K562 (cell line): ENCODE measurements around the gene PPCDC. TPM values are rescaled to one million over a fixed set of nuclear protein-coding genes. Genes with fewer than 3 reads are reported as not detected.

ENCODE experiments used
- BCOR ChIP-seq: fragments of 450-650 bp; IDR thresholded peaks from 2 replicates; pipeline ENCODE4 v1.6.1; 2016
- FOXM1 ChIP-seq, 2 experiments: fragments of 450-650 bp in 1 of 2; sonication (generic) in 1 of 2; formaldehyde crosslinking in 1 of 2; IDR thresholded peaks; 2 replicates each; pipeline versions ENCODE4 v1.6.1 to v1.9.0; 2017 to 2022; ENCODE audit warnings: low read depth in 2 of 2, mild to moderate bottlenecking in 2 of 2, missing genetic modification reagents in 1 of 2, moderate library complexity in 1 of 2
- FOXP4 ChIP-seq: sonication (generic); formaldehyde crosslinking; IDR thresholded peaks from 2 replicates; pipeline ENCODE4 v1.8.0; 2022; ENCODE audit warnings: mild to moderate bottlenecking, missing genetic modification reagents, borderline replicate concordance
- GTF3C2 ChIP-seq: IDR thresholded peaks from 3 replicates; pipeline ENCODE4 v1.6.1; 2011; ENCODE audit warnings: borderline replicate concordance, mild to moderate bottlenecking, moderate library complexity; ENCODE audit not compliant: insufficient read length; ENCODE audit errors: extremely low read depth
- HMBOX1 ChIP-seq: sonication (generic); IDR thresholded peaks from 2 replicates; pipeline ENCODE4 v1.6.1; 2016
- NEUROD1 ChIP-seq: fragments of 150-350 bp; IDR thresholded peaks from 2 replicates; pipeline ENCODE4 v1.6.1; 2014; ENCODE audit warnings: borderline replicate concordance, low read length, low read depth; ENCODE audit not compliant: partially characterized antibody
- PRMT5 ChIP-seq: sonication (generic); formaldehyde crosslinking; IDR thresholded peaks from 2 replicates; pipeline ENCODE4 v1.5.0; 2020; ENCODE audit warnings: missing genetic modification reagents
- RREB1 ChIP-seq: fragments of 250-450 bp; sonication (Bioruptor Pico); IDR thresholded peaks from 2 replicates; pipeline ENCODE4 v1.4.0; 2020
- THAP7 ChIP-seq: fragments of 250-450 bp; sonication (Bioruptor Pico); IDR thresholded peaks from 2 replicates; pipeline ENCODE4 v1.5.0; 2021
- ZNF140 ChIP-seq: fragments of 250-450 bp; sonication (Bioruptor Pico); IDR thresholded peaks from 2 replicates; pipeline ENCODE4 v1.8.0; 2021; ENCODE audit warnings: moderate library complexity, mild to moderate bottlenecking, inconsistent platforms
- polyA plus RNA-seq, 8 experiments: library from polyadenylated mRNA; depleted of rRNA in 4 of 8; stranded (reverse) in 5 of 8; unstranded in 3 of 8; fragments of >200 nt; fragmentation: Nextera tagmentation in 2 of 8; fragmentation: Illumina TruSeq in 1 of 8; extraction: Ambion mirVana in 2 of 8; extraction: Trizol in 1 of 8; gene quantifications; 2 replicates each; pipeline versions ENCODE4 v1.2.1 to v1.2.3, GENCODE V29; 2011 to 2014; ENCODE audit warnings: inconsistent platforms in 1 of 8, missing spikeins in 1 of 8
- total RNA-seq, 7 experiments: library from RNA; depleted of rRNA in 6 of 7; stranded (reverse); fragments of >200 nt in 6 of 7; fragmentation: Illumina TruSeq in 2 of 7; extraction: Trizol in 2 of 7; gene quantifications; 2 replicates each; pipeline versions ENCODE4 v1.2.1 to v1.2.3, GENCODE V29; 2011 to 2021; ENCODE audit warnings: low replicate concordance in 1 of 7

Gene PPCDC
- total and polyA plus RNA-seq, 9 of the 15 experiments (the other 6 are each of a cell fraction or from before 2014, with no cell fraction given) = 10.9 to 53.6 (median 16.7) TPM

- TF ChIP-seq GTF3C2 = no peak
- no peak for TF ChIP-seq RREB1
- TF ChIP-seq BCOR = no peak
- TF ChIP-seq NEUROD1 = no peak
- TF ChIP-seq PRMT5 (CRISPR knock-in tag) = no peak
- peak; percentile 82 for TF ChIP-seq HMBOX1
- TF ChIP-seq THAP7 = no peak
- TF ChIP-seq FOXP4 = no peak
- no peak for TF ChIP-seq ZNF140 (CRISPR knock-in tag)
- TF ChIP-seq FOXM1 (IDR thresholded peaks at IDR 0.05; ENCODE audit: low read depth) = no peak
- TF ChIP-seq FOXM1 (CRISPR knock-in tag; IDR thresholded peaks at IDR 0.05; ENCODE audit: low read depth) = no peak
Observed at GRCh38 chr15:75067123-75067830, 43.9 kb downstream of the PPCDC start (continued).
